SIG-M5 treated with dmso at 0.1 percent for 504 hours (cell line): ENCODE measurements around the gene ZDHHC8.

Experiments
- DNase-seq: peaks from one replicate; lab custom pipeline; 2025; ENCODE audit not compliant: unreplicated experiment; lab: John Stamatoyannopoulos, UW

The ZDHHC8 gene

DNA sequence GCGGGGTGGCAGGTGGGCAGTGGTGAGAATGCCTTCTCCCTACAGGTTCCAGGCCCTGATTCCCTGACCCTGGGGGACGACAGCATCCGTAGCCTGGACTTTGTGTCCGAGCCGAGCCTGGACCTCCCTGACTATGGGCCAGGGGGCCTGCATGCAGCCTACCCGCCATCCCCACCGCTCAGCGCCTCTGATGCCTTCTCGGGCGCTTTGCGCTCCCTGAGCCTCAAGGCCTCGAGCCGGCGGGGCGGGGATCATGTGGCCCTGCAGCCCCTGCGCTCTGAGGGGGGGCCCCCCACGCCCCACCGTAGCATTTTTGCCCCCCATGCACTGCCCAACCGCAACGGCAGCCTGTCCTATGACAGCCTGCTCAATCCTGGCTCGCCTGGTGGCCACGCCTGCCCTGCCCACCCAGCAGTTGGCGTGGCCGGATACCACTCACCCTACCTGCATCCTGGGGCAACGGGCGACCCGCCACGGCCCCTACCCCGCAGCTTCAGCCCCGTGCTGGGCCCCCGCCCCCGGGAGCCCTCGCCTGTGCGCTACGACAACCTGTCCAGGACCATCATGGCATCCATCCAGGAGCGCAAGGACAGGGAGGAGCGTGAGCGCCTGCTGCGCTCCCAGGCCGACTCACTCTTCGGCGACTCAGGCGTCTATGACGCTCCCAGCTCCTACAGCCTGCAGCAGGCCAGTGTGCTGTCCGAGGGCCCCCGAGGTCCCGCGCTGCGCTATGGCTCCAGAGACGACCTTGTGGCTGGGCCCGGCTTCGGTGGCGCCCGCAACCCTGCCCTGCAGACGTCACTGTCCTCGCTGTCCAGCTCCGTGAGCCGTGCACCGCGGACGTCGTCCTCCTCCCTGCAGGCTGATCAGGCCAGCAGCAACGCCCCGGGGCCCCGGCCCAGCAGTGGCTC lies 11.4 kb downstream of the ZDHHC8 start:
- no peak for DNase-seq

GRCh38 chr22:20143883-20144665 lies 12.5 kb downstream of the ZDHHC8 start:
- no peak for DNase-seq

DNA sequence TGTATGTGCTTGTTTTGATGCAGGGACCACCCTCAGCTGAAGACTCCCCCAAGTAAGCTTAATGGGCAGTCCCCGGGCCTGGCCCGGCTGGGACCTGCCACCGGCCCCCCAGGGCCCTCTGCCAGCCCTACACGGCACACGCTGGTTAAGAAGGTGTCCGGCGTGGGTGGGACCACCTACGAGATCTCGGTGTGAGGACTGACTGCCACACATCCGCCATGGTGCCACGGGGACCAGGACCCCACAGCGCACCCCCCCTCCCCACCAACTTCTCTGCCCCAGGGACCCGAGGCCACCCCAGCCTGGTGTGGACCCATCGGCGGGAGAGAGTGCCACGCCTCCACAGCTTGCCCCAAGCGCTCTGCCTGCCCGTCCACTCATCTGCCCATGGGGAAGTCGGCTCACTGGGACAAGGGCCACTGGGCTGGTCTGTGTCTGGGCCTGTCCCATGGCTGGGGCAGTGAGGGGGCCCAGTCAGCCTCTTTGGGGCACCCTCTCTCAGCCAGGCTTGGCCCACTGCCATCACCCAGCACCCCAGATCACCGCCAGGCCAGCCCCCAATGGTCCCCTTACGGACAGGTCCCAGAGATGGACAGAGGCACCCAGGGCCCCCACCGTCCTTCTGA lies 13.7 kb downstream of the ZDHHC8 start:
- DNase-seq = no peak

DNA sequence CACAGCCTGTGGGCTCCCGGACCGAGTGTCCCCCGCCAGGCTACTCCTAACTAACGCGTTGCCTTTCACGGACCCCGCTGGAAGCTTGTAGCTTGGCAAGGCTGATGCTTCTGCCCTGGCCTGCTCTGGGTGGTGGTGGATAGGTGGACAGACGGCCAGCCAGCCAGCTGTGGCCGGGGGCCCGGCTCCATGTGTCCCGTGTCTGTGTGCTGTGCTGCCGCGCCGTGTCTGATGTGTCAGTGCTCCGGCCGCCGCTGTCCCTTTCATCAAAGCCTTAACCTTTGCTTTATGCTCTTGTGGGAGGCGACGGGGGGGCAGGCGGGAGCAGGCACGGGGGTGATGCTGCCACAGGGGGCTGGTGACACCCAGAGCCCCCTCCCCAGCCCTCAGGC lies 14.2 kb downstream of the ZDHHC8 start:
- DNase-seq = no peak

DNA sequence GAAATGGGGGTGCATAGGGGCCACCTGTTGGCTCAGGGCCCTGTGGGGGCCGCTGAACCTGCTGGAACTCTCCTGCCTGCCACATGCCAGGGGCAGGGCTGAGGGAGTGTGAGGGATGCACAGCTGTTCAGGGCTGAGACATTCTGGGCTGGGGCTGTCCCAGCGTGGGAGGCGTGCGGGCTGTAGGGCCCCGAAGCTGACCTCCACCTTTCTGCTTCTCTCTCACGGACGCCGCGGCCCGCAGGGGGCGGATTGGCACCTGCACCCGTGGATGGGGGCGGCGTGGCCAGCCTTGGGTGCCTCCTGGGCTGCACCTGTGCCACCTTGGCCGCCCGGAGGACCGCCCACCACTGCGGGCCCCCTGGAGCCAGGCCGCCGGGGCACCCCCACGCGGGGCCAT lies 15.2 kb downstream of the ZDHHC8 start:
- no peak for DNase-seq

- DNase-seq = no peak
Observed at GRCh38 chr22:20147237-20147988, 15.8 kb downstream of the ZDHHC8 start.

- DNase-seq = no peak
Observed at GRCh38 chr22:20148414-20148813, 16.8 kb downstream of the ZDHHC8 start.

- no peak for DNase-seq
Observed at GRCh38 chr22:20149257-20150250, 17.9 kb downstream of the ZDHHC8 start.

DNA sequence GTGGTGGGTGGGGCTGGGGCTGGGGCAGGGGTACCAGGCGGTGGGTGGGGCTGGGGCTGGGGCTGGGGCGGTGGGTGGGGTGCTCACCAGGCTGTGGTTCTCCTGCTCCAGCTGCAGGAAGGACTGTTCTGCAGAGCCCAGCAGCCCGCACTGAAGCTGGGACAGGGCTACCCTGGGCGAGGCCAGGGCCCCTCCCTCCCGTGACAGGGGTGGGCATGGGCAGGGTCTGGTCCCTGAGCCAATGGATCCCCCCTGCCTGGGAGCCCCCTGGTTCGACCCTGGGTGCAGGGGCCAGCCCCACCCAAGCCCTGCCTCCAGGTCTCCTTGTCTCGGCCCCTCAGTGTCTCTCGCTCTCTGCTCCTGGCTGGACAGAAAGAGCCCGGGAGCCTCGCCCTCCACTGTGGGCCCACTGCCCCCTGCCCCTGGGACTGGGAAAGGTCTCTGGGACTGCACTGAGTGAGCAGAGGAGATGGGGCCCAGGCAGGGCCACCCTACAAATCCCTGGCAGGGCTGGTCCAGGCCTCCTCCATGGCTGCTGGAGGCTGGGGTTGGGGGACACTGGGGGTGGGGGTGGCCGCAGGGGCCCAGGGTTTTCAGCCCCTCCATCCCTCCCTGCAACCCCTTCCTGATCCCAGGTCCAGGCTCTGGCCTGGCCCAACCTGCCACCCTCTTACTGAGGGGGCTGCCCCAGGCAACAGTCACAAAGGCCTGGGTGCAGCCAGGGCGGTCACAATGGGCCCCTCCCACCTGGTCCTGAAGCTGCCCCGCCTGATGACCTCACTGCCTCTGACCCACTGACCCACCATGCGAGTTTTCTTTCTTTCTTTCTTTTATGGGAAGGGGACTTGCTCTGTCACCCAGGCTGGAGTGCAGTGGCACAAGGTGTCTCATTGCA lies 19.0 kb downstream of the ZDHHC8 start, which contains the start of gene CCDC188:
Gene CCDC188, minus strand, starts transcription at position 675 of the 895 bp plus-strand sequence. Its CDS starts 69 bp downstream, at position 606.
- no peak for DNase-seq

DNA sequence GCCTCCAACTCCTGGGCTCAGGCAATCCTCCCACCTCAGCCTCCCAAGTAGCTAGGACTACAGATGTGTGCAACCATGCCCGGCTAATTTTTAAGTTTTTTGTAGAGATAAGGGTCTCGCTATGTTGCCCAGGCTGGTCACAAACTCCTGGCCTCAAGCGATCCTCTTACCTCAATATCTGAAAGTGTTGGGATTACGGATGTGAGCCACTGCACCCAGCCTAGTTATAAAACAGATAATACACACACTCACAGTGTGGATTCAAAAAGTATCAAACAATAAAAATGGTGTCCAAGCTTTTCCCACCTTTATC lies 19.6 kb downstream of the ZDHHC8 start:
- no peak for DNase-seq

DNA sequence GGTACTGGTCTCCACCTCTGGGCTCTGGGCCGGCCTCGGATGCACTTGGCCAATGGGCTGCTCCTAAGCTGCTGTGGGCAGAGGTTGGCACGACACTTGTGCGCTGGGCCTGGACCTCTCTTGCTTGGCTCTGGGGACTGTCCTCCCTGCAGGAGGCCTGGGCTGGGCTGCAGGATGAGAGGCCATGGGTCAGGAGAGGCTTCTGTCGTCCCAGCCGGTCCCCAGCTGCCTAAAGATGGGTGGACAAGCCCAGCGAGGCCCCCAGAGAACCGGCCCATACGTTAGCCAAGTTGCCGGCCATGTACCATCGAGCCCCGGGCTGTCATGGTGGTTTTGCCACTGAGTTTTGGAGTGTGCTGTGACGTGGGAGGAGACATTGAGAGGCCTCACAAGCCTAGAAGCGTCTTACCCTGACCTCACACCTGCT lies 20.9 kb downstream of the ZDHHC8 start:
- DNase-seq = no peak

- DNase-seq = no peak
Observed at GRCh38 chr22:20153945-20154344, 22.3 kb downstream of the ZDHHC8 start.

- no peak for DNase-seq
Observed at GRCh38 chr22:20154602-20155187, 23.1 kb downstream of the ZDHHC8 start.

- DNase-seq = no peak
Observed at GRCh38 chr22:20155330-20156041, 23.9 kb downstream of the ZDHHC8 start.

GRCh38 chr22:20156042-20156389 lies 24.4 kb downstream of the ZDHHC8 start:
- DNase-seq = no peak

GRCh38 chr22:20156611-20157429 lies 25.2 kb downstream of the ZDHHC8 start:
- DNase-seq = peak; percentile 30
